GM21723 (cell line): ENCODE measurements around the gene GIT2.
A peak's percentile ranks its signal among the peaks of the same experiment; 100 is the strongest.
"Not testable (repeated sequence)": the region's sequence is repeated elsewhere in the genome, so short reads cannot be mapped to it uniquely, and the experiment has no call there.

Experiments used
- ATAC-seq: cut with Tn5 transposase; IDR thresholded peaks from one replicate; pipeline ENCODE4 v1.9.1; 2021; ENCODE audit warnings: mild to moderate bottlenecking, moderate library complexity; ENCODE audit not compliant: unreplicated experiment

Gene GIT2, protein sequence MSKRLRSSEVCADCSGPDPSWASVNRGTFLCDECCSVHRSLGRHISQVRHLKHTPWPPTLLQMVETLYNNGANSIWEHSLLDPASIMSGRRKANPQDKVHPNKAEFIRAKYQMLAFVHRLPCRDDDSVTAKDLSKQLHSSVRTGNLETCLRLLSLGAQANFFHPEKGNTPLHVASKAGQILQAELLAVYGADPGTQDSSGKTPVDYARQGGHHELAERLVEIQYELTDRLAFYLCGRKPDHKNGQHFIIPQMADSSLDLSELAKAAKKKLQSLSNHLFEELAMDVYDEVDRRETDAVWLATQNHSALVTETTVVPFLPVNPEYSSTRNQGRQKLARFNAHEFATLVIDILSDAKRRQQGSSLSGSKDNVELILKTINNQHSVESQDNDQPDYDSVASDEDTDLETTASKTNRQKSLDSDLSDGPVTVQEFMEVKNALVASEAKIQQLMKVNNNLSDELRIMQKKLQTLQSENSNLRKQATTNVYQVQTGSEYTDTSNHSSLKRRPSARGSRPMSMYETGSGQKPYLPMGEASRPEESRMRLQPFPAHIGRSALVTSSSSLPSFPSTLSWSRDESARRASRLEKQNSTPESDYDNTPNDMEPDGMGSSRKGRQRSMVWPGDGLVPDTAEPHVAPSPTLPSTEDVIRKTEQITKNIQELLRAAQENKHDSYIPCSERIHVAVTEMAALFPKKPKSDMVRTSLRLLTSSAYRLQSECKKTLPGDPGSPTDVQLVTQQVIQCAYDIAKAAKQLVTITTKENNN

DNA sequence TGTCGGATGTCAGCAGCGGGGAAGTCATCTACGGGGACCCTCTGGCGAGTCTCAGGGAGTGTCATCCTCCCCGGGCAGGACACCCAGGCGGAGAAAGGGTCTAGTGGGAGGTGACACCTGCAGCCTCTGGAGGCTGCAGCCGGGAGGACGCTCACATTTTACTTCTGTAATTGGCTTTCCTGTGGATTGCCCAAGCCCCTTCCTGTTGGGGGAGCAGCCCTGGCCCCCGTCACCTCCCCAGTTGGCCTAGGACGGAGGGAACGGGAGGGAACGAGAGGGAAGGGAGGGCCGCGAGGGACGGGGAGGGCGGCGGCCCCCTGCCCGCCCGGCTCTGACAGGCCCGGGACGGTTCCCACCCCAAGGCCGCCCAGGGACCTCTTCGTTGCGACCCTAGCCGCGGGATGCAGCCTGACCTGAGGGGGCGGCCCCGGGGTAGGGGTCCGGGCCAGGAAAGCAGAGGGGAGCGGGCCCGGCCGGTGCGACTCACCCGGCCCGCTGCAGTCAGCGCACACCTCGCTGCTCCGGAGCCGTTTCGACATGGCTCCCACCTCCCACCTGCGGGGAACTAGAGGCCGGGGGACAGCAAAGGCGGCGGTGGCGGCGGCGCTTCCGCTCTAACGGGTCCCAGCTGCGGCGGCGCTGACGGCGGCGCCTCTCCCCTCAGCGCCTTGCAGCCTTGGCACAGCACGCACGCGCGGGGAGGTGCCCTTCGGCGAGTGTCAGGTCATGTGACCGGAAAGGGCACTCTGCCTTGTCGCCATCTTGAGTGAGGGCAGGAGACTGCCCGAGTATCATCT, at the start of gene GIT2:
GIT2 (minus strand) TSS at position 683 of the 797 bp plus-strand sequence; CDS start at position 539, 144 bp downstream.
- peak; percentile 66 for ATAC-seq

DNA sequence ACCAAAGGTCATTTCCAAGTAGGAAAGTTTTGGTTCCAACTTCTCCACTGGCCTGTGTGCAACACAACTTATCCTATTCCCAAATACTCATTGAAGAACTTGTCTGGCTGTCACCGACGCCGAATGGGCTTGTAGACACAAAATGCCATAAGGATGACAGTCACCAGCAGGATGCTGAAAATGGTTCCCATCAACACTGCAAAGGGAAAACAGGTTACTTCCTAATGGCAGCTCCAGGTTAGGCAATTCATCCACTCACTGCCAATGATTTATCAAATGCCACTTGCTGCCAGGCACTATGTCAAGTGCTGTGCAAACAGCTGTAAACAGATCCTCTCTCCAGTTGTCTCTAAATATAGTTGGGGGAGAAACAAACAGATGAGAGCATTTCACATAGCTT, 46.1 kb upstream of the GIT2 start:
- ATAC-seq, result no peak

DNA sequence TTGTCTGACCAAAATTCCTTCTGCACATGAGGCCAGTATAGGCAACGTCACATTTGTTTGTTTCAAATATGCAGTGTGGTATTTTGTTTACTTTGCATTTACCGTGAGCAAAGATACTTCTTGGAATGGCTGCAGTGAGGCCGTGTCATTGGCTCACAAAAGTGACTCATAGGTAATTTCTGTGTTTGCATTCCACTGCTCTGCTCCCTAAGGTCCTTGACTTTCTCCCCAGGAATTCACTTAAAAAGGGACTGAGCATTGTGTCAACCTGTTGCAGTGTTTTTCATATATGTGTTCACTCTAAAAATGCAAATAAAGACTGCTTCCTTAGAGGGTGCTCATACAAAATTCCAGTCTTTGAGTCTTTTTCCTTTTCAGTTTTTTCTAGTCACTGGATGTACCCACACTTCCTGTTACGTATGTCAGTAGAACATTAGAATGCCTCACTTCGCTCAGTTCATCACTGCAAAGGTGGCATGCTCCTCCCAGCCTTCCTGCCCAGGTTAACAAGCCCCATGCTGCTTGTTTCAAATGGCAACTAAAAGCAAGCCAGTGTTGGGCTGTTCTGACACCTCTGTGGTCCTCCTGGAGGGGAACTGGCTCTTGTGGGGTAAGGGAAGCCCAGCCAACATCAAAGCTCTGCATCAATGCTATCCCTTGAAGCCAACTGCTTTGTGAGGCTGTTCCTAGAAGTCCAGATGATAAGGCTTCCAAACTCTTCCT, 43.1 kb upstream of the GIT2 start:
- ATAC-seq, result no peak

DNA sequence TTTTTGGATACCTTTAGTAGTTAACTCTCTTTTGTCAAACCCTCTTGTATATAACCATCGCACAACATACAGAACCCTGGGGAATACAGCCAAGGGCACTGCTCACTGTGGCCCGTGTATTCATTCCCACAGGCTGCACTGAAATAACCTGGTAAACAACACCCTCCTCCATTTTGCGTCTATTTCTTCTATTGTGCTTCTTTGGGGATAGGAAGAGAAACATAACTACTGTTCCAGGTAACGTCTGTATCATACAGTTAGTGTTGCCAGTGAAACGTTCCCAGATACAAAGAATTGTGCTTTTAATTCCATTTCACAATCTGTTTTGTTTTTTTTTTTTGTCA, 42.5 kb upstream of the GIT2 start:
- ATAC-seq, result no peak

DNA sequence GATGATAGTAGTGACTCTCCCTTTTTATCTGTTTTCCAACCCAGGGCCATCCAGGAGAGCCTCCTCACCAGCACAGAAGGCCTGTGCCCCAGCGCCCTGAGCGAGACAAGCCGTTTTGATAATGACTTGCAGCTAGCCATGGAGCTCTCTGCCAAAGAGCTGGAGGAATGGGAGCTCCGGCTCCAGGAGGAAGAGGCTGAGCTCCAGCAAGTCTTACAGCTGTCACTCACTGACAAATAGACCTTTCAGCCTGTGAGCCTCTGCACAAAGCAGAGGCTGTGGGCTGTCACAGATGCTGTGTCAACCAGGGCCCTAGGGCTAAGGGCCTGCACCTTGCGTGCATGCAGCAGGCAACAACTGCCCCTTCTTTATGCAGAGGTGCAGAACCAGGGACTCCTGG, 41.1 kb upstream of the GIT2 start:
- no peak for ATAC-seq

DNA sequence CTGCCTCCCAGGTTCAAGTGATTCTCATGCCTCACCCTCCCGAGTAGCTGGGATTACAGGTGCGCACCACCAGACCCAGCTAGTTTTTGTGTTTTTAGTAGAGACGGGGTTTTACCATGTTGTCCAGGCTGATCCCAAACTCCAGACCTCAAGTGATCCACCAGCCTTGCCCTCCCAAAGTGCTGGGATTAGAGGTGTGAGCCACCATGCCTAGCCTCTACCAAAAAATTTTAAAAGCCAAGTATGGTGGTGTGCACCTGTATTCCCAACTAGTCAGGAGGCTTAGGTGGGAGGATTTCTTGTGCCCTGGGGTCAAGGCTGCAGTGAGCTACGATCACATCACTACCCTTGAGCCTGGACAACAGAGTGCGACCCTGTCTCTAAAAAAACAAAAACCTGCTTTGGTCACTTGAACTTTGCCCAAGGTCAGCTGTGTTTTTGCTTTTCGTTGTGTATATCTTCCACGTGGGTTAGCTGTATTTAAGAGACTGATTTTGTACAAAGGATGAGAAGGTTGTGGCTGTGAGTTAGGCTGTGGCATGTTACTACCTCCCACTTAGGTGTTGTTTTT, 39.5 kb upstream of the GIT2 start:
- no peak for ATAC-seq

DNA sequence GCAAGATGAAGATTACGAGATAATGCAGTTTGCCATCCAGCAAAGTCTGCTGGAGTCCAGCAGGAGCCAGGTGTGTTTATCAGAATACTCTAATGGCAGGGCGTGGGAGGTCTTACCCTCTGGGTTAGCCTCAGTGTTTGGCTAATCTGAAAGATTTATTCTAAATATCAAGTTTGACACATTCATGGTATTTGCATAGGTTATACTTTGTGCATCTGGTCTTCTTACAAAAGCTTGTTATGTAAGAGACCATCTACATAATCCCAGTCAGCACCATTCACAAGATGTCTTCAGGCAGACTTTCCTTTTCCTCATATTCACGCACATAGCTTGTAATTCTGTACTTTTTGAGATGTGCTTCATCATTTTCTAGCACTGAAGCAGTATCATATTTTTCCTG, 37.7 kb upstream of the GIT2 start:
- ATAC-seq, result no peak

DNA sequence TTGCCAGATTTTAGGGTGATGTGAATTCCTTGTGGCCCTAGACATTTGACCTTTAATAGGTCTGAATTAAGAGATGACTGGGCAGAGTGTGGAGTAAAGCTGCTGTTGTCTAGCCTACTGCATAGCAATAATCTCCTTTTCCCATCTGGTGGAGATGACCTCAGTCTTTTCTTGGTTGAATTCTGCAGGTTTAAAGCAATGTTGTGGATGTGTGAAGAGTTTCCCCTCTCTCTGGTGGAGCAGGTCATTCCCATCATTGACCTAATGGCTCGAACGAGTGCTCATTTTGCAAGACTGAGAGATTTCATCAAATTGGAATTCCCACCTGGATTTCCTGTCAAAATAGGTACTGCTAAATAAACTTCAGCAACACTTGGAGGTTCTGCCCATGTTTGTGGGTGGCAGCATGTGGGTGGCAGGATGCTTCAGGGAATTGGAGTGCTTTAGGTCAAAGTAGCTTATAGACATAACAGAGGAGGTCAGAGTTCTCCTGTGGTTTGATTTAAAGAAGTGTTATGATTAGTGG, 33.2 kb upstream of the GIT2 start:
- ATAC-seq, result no peak

DNA sequence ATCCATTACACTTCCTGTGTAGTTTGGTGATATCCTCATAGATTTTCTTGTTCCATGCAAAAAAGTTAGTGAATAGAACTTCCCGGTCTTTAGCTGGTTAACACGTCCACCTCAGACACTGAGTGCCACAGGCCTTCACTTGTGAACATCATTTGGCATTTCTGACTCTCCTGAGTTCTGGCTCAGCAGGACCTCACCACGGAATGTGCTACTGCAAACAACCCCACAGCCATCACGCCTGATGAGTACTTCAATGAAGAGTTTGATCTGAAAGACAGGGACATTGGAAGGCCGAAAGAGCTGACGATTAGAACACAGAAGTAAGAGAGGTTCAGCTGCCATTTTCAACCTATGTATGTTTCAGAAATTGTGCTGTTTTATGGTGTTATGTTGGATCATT, 32.2 kb upstream of the GIT2 start:
- ATAC-seq, result no peak

DNA sequence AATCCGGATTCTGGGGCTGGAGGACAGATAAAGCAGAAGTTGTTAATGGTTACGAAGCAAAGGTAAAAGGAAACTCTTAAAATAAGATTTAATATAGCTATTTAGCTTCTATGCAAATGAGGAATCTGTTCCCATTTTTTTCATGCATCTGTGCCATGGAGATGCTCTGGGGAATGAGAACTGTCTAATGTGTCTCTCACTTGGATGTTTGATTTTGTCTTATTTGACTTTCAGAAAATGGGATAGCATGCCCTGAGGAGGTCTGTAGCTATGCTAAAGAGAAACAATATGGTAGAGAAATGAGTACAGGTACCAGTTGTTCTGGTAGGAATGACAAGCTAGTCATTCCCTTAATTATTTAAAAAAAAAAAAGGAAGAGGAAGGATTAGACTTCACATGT, 27.9 kb upstream of the GIT2 start:
- ATAC-seq, result no peak

DNA sequence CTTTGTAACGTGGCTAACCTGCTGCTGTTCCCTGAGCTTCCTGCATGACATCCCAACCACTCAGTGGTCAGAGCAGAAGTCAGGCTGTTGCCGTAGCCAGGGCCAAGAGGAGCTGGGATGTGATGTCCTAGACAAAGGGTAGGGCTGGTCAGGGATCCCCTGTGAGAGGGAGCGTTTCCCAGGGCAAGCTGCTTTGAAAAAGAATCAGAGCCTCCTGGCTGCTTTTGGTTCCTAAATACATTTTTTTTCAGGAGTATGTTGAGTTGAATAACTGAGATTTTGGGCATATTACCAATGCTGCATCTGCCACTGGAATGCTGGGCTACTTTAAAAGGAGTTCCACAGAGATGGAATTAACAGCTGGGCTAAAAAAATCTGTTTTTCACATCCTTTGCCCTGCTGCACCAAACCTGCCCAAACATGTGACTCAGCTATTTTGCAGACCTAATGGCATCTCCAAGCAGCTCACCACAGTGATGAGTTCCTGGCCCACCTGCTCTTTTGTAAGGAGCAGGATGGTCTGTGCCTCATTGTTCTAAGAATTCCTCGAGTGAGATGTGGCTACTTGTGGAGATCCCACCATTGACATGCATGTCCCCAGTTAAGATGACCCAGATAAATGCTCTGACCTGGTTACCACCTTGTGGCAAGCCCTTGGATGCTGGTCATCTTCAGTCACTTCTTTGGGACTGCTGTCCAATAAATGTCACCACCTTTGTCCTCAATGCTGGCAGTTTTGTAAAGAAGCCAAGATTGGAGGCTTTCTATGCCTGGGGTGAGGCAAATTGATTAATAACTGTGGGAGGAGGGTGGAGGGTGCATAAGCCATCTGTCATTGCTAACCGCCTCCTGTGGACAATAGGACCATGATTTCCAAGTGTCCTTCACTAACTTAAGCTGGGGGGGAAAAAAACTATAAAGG, 27.2 kb upstream of the GIT2 start:
- no peak for ATAC-seq

DNA sequence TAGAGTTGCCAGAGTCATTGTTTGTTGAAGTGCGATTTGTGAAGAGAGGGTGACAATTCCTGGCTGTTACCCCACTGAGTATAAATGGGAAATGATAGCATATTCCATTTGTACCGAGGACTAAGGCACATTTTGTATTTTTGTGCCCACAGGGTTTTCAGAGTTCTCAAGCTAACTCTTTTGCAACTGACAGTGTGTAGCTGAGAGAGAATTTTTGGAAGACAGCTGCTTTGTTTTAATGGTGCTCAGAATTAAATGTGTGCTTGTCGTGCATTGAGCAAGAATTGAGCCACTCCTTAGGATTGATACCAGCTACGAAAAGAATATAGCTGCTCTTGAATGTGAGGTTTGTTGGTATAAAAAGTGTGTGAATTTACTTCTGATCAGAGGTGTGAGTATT, 24.8 kb upstream of the GIT2 start:
- ATAC-seq, result no peak

DNA sequence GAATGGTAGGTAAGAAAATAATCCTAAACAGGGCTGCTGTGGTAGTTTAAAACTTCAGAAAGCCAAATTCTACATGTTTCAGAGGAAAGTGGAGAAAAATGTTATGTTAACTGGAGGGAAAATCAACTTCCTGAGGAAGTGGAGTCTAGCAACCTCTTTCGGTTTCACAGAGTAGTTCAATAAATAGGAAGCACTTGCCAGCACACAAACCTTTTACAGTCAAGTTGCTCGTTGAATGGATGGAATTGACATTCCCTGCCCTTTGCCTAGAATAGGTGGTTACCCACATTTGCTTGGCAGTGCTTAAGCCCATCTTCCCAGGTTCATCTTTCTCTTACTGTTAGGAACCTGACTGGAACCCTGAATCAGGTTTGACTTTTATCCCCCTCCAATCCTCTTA, 19.0 kb upstream of the GIT2 start:
- no peak for ATAC-seq

DNA sequence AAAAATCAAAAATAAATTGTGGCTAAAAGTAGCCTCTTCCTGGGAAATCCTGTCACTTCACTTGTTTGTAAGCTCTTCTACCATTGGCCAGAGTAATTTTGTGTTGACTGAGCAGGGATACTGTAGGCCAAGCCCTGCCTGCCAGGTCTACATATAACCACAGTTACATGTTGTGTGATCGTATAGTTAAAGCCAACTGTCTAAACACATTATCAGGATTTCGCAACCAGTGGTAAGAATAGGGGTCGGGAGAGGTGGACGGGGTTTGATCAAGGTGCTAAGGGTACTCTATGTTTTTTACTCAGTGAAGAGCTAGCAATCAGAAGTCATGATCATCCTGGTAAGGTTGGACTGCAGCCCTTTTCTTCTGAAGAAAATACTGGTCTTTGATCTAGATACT, 16.5 kb upstream of the GIT2 start:
- ATAC-seq, result no peak

DNA sequence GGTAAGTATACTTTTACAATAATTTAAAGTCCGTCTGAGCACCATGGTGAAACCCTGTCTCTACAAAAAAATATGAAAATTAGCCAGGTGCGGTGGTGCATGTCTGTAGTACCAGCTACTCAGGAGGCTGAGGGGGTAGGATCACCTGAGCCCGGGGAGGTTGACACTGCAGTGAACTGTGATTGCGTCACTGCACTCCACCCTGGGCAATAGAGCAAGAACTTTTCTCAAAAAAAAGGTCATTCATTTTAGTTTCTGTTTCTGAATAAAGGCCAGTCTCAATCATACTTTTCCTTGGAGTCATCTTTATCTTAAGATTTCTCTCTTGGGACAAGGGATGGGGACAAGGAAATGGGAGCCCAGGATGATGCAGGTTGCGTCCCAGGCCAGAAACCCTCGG, 16.0 kb upstream of the GIT2 start:
- ATAC-seq, result peak; percentile 59

DNA sequence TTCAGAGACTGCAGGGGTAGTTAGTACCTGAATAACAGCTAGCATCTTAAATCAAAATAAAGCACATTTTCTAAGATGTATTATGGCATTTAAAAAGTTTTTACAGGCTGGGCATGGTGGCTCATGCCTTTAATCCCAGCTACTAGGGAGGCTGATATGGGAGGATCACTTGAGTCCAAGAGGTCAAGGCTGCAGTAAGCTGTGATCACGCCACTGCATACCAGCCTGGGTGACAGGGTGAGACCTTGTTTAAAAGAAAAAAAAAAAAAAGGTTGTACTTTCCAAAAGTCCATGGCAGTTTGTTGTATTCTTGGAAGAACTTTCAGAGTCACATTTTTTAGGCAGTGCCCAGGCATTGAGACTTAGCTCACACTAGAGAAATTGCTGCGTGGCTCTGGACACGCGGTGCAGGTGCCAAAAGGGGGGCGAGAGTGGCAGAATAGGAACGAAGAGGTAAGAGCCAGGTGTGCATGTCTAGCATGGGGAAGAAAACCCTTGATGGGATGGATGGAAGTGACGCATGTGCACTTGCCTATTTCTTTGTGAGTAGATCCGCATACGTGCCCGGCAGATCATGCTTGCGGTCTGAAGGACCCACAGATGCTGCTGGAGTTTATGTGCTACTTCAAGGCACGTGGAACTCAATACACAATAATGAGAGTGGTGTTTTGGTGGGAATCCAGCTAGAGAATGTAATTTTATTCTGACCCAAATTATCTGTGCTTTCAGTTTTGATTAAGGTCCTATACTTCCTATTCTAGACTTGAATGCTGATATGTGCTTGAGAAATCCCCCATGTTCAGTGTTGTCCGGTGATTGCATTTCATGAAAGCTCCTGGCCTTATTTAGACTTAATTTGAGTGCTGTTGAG, 14.9 kb upstream of the GIT2 start:
- no peak for ATAC-seq

DNA sequence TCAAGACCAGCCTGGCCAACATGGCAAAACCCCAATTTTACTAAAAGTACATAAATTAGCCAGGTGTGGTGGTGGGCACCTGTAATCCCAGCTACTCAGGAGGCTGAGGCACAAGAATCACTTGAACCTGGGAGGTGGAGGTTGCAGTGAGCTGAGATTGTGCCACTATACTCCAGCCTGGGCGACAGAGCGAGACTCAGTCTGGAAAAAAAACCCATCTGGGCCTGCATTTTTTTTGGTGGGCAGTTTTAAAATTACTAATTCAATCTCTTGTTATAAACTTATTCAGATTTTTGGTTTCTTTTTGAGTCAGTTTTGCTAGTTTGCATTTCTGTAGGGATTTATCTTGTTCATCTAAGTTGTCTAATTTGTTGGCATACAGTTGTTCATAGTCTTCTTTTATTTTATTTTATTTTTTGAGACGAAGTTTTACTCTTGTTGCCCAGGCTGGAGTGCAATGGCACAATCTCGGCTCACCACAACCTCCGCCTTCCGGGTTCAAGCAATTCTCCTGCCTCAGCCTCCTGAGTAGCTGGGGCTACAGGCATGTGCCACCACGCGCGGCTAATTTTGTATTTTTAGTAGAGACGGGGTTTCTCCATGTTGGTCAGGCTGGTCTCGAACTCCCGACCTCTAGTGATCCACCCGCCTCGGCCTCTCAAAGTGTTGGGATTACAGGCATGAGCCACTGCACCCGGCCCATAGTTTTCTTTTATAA, 12.7 kb upstream of the GIT2 start:
- not testable (repeated sequence) for ATAC-seq

DNA sequence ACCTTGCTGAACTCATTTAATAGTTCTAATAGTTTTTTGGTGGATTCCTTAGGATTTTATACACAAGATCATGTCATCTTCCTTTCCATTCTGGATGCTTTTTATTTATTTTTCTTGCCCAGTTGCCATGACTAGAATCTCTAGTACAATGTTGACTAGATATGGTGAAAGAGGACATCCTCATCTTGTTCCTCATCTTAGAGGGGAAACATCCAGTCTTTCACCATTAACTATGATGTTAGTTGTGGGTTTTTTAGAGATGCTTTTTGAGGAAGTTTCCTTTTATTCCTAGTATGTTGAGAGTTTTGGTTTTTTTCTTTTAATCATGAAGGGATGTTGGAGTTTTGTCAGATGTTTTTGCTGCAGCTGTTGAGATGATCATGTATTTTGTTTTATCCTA, 11.7 kb upstream of the GIT2 start:
- ATAC-seq, result no peak
